CD4-positive, alpha-beta T cell treated with Interleukin-15 for 1 hour (primary cell): ENCODE data around the gene C2orf74.
"Not testable (repeated sequence)": the region's sequence is repeated elsewhere in the genome, so short reads cannot be mapped to it uniquely, and the experiment has no call there.

Source experiments
- DNase-seq: peaks from one replicate; pipeline ENCODE4 v3.0.0-alpha.2; 2020

Gene C2orf74

DNA sequence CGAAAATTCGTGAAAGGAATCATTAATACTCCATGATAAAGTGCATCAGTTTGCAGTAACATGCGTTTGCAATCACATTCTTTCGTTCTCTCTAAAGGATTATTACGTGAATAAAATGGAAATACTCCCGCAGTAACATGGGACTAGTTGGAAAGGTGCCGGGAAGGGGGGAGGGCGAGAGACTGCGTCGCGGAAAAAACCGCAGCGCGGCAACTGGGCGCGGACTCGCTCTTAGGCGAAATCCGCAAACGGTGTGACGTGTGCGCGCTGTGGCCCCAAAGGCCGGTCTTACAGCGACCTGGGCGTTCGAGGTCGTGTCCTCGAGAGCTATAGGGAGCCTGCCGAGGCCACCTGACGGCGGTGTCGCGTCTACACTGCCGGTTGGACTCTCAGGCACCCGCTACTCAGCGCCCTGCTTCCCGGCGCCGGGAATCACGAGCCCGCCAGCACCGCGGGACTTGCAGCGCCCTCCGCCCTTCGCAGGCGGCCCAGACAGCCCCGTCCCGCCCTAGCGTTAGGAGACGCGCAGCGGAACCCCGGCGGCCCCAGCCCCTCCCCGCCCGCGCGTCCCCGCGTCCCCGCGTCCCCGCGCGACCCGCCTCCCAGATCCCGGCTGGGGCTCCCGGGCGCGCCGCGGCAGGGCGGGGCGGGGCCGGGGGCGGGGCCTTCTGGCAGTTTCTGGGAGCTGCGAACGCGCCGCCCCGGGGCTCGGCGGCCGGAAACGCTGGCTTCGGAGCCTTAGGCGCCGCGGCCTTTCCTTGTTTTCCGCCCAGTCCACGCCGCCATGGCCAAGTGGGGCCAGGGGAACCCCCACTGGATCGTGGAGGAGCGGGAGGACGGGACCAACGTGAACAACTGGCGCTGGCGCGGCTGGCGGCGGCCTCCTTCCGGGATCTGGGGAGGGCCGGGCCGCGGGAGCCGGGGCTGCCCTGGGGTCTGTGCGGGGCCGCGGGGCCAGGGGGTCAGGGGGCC, 15.1 kb downstream of the C2orf74 start:
- peak; percentile 92 for DNase-seq

DNA sequence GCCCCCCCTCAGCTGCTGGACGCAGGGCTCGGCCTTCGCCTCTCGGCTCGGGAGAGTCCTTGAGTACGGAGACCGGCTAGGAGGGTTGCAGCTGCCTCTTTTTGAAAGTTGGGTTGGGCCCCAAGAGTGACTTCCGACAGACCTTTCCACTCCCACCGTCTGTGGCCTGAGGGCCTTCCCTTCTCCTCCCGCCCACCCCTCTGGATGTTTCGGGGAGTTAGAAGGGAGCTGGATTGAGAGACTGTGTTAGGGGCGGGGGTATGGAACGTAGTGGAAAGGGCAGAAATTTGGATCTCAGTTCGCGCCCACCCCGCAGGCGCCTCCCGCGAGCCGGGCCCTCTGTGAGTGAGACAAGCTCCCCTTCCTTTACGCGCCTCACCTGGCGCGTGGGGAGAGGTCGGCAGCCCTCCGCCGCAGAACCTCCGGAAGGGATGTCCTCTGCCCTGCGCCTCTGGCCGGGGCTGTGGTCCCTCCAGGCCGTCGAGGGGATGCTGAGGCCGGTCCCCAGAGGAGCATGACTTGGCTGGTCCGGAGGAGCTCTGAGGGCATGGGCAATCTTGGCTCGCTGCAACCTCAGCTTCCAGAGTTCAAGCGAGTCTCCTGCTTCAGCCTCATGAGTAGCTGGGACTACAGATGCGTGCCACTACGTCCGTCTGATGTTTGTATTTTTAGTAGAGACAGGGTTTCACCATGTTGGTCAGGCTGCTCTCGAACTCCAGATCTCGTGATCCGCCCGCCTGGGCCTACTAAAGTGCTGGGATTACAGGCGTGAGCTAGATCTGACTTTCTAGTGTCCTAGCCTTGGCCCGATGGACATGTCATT, 15.9 kb downstream of the C2orf74 start:
- peak; percentile 25 for DNase-seq

DNA sequence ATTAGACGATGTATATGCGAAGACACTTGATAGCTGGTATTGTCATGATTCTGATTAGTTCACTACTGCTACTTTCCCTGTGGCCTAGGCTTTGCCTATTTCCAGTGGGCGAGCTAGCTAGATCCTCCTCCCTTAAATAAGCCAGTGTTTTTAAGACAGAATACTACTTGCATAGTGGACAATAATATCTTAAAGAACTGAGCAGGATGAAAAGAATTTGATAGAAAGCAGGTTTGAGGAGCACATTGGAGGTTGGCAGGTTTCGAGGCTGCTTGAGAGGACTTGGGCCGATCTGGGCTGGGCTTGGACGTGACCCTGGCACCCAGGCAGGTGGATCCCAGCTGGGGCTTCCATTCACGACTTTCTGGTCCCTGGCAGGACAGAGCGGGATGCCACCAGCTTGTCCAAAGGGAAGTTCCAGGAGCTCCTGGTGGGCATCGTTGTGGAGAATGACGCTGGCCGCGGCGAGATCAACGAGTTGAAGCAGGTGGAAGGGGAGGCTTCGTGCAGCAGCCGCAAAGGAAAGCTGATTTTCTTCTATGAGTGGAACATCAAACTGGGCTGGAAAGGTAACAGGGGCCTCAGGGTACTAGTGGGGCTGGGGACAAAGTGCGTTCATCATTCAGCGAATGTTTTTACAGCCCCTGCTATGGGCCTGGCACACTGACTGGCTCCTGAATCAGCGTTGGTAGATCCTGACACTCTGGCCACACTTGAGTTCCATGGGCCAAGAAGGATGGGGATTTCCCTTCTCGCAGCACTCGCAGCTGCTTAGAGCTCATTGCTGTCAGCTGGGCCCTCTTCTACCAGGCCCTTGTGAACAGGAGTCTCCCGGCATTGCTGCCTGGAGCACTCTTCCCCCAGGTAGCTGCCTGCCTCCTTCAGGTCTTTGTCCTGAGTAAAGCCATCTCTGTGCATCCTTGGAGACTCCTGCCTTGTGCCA, 16.9 kb downstream of the C2orf74 start:
- DNase-seq = no peak

DNA sequence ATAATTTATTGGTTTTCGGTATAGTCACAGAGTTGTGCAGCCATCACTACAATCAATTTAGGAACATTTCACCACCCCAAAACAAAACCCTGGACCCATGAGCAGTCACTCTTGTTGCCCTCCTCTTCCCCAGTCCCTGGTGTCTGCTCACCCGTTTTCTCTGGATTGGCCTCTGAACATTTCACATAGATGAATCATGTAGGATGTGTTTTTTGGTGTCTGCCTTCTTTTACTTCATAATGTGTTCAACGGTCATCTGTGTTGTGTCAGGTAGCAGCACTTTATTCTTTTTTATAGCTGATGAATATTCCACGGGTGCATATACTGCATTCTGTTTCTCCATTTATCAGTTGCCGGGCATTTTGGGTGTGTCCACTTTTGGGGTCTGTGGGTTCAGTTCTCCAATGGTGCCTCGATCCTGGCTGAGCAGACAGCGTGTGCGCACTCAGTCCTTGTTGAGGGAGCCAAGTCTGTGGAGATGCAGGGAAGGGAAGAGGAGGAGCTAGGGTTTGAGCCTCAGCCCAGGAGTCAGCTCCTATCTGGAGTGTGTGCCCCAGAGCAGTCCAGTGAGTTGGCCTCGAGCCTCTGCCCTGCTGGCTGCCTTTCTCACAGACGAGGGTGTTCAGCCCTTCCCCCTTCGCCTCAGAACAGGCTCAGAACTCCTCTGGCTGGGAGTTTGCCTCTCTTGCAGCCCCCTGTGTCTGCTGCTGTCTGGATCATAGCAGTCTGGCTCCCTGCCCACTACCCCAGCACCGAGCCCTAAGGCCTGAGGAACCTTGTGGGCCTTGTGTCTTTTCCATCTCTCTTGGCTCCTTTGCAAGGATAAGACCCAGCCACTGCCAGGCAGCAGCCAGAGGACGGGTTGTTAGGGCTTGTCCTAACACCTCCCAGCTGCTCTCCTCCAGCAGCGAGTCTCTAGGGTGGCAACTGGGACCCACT, 18.0 kb downstream of the C2orf74 start:
- DNase-seq = no peak

DNA sequence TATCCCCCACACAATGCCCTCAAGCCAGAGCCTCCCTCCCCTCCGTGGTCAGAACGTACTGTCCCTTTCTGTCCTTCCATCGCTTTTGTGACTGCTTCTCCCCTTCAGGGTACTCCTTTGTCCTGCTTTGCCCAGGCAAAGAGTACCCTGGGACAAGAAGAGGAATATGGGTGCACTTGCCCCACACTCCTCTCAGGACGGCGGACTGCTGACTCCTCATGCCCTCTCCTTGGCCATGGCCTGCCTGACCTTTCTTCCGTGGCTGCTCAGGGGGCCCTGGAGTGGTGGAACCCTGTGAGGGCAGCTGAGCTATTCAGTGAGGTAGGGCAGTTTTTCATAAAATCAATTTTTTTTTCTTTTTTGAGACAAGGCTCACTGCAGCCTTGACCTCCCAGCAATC, 18.7 kb downstream of the C2orf74 start:
- no peak for DNase-seq

DNA sequence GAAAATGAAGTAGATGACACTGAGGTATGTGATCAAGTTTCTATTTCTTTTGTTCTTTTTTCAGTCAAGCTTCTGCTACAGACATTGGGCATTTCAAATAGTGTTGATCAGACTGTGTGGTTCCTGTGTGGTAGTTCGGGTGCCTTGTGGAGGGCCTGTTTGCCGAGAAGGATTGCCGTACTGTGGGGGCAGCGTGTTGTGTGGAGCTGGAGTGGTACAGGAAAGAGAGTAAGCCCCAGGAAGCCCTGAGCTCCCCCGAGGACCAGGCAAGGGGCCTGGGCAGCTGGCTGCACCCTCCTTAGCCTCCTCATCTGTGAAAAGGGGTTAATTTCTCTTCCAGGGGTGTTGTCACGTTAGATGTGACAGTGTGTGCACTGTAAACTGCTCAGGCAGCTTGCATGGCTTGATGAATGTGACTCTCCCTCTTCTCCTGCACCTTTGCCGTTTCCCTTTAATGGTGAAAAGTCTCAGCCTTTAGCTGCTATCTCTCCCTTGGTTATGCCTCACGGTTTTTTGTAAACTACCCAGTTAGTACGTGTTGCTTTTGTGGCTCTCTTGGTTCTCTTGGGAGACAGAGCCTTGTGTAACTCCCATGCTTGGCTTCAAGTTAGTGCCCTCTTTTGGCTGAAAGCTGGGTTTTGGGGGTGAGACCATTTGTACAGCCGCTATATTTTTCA, 19.5 kb downstream of the C2orf74 start:
- DNase-seq = no peak

DNA sequence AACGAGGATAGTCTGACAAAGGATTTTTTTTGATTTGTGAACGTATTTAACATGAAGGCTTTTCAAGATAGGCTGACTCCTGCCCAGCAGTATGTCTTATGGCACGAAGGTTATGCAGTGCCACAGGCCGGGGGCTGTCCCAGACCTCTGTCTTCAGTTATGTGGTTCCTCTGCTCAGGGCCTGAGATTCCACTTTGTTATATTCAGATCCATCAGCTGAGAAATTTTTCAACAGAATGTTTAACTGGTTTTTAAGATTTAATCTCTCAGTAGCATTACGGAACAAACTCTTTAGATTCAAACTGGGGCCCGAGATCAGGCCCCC, 20.0 kb downstream of the C2orf74 start:
- no peak for DNase-seq

DNA sequence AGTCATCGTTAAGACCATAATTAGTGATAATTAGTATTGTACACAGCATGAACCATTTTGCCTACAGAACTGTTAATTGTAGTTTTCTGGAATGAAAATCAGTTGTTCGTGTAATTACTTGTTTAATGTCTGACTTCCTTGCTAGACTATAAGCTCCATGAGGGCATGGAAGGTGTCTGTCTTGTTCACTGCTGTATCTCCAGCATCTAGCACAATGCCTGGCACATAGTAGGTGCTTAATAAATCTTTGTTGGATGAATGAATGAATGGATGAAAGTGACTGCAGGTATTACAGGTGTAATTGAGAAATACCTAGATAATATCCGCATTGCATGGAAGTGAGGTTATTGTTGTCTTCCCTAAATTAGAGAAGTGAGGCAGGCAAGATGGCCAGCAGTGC, 21.8 kb downstream of the C2orf74 start:
- no peak for DNase-seq

DNA sequence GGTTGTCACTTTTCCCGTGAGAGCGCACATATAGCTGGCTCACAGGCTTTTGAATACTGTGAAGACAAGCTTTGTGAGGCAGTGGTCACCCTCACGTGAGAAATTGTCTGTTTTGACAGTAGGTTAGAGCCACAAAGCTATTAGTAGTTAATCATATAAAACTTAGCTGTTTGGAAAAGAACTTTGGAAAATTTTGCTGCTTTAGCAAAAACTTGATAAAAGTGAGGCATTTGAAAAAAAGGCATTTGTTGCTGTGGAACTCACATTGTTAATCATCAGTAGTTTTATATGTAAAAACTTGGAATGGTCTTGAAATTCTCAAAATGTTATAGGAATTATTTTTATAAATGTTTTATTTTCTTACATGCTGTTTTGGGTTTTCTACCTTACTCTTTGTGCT, 22.3 kb downstream of the C2orf74 start:
- DNase-seq = no peak

DNA sequence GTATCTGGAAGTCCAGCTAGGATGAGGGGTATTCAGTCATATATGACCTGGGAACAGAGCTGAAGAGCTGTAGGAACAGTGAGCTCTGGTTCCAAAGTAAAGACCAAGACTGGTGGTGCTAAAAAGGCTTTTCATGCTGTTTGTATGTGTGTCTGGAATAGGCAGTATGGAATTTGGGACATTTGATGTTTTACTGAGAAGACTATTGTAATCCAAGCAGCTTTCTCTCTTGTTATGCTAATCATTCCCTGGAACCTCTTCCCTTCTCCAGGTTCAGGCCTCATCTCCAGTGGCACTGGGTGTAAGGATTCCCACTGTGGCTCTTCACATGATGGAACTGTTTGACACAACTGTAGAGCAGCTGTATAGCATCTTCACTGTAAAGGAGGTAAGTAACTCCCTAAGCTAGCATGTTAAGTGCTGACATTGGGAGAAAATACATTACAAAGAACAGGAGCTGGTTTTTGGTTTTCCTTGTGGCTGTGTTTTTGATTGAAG, 23.3 kb downstream of the C2orf74 start:
- DNase-seq = no peak

DNA sequence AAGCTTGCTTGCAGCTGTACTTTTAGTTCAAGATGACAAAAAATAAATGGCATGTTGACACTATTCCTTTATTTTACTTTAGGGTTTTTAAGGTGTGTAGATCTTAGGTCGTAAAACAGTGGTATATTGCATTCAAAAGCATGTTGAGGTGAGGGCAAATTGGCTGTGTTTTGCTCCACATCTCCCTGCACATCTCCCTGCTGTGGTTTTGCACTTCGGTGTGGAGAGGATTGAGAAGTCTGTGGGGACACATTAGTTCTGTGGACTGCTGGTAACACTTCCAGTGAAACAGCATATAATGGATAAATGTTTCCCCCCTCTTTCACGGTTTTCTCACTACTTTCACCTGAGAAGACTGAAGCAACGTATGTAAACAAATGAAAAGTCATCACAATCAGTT, 25.1 kb downstream of the C2orf74 start:
- no peak for DNase-seq

DNA sequence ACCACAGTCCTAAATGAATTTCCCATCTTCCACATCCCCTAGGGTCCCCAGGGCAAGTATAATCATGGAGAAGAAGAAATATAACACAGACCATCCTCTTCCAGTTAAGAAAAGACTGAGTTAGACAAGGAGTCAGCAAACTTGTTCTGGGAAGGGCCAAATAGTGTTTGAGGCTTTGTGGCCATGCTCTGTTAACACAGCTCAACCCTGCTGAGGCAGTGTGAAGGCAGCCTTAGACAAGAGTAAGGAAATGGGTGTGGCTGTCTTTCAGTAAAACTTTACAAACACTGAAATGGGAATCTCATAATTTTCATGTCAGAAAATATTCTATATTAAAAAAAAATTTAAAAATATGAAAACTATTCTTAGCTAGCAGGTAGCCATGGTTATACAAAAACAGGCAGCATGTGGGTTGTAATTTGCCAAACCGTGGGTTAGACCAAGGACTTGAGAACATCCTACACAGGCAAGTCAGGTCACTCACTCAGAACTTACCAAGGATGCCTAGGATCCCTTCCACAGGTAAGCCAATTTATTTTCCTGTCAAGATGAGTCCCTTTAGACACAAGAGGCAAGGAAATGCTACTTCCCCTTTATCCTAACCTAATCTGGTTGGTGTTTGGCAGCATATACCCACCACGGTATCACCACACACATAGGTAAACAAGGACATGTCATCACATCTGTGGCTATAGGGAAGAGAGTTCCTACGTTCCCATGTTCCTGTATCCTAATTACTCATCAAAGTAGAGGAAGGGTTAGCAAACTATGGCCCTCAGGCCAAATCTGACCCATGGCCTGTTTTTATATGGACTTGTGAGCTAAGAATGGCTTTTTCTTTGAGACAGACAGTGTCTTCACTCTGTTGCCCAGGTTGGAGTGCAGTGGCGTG, 31.9 kb downstream of the C2orf74 start:
- no peak for DNase-seq

DNA sequence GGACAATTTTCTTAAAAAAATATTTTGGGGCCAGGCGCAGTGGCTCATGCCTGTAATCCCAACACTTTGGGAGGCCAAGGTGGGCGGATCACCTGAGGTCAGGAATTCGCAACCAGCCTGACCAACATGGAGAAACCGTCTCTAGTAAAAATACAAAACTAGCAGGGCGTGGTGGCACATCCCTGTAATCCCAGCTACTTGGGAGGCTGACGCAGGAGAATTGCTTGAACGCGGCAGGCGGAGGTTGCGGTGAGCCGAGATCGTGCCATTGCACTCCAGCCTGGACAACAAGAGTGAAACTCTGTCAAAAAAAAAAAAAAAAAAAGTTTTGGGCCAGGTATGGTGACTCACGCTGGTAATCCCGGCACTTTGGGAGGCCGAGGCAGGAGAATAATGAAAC, 32.7 kb downstream of the C2orf74 start:
- not testable (repeated sequence) for DNase-seq

DNA sequence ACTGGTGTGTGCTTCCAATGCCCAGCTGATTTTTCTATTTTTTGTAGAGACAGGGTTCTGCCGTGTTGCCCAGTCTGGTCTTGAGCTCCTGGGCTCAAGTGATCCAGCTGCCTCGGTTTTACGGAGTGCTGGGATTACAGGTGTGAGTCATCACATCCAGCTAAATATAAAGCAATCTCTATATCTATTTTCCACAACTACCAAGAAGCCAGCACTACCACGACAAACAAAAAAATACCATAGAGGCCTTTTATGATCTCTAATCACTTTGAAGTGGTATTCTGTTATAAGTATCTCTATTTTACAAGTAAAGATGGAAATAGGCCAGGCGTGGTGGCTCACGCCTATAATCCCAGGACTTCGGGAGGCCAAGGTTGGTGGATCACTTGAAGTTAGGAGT, 34.7 kb downstream of the C2orf74 start:
- DNase-seq = no peak

DNA sequence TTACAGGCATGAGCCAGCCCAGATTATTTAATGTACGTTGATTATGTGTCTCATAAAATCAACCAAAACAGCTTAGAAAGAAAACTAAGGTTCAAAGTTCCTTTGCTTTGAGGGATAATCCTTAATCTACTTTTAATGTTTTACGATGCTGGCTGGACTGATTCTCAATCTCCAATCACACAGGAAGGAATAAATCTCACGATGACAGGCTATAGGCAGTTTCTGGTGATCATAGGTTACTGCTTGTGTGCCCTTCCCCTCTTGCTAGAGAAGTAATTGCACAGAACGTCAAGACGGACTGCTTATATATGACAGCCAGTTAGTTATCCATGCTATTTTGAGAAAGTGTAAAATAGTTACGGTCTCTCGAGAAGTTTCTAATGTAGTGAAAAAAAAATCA, 43.1 kb downstream of the C2orf74 start:
- no peak for DNase-seq

DNA sequence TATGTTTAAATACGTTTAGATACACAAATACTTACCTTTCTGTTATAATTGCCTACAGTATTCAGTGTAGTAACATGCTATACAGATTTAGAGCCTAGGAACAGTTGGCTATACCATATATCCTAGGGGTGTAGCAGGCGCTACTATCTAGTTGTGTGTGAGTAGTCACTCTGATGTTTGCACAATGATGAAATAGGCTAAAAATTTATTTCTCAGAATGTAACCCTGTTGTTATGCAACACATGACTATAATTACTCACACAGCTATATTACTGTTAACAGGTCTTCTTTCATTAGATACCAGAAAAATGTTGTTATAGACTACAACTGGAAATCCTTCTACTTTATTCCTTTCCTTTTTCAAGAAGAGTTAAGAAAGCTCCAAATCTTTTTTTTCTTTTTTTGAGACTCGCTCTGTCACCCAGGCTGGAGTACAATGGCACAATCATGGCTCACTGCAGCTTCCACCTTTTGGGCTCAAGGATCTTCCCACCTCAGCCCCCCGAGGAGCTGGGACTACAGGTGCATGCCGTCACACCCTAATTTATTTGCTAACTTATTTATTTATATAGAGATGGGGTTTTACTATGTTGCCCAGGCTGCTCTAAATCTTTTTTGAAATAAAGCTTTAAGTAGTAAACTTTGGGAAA, 48.5 kb downstream of the C2orf74 start:
- no peak for DNase-seq

DNA sequence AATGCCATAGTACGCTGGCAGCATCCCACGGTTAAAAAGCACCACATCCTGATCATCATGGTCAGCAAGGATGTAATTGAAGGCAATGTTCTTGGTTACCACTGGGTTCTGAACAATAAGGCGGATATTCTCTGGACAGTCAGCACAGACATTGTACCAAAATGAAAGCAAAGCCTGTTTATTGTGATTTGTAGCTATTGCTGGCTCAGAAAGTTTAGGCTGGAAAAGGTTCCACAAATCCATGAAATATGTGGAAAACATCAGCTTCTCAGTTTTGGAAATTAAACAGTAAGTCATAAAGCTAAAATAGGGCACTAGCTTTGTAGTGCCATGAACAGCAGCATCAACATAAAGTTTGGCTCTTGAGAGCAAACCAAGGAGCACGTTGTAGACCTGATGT, 52.2 kb downstream of the C2orf74 start:
- DNase-seq = no peak
